ENCODE data around the gene ZNF2.
A peak's percentile ranks its signal among the peaks of the same experiment; 100 is the strongest.

Gene ZNF2

DNA sequence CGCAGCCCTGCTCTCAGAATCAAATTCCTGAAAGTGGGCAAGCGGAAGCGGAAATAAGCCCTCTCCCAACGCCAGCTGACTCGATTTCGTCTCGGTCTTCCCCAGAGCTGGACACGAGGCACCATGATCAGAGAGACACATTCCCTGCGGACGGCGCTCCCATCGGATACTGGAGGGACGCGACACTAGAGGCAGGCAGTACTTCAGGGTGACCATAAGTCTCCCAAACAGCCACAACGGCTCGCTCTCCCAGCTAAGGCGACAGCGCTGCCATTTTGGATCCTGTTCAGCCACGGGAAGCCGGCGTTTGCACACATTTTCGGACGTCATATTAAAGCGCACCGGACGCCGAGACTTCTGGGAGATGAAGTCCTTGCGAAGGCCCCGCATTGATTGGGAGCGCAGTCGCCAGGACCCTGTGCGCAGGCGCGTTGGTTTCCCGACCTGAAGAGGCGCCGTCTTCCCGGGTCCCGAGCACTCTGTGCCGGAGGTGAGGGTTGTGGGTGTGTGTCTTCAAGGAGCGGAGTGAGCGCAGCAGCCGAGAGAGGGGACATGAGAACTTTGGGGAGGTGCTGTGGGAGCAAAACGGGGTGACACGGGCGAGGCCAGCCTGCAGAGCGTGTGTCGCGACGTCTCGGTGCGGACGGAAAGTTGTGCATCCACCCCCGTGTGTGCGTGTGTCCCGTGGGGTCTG lies at the start of gene ZNF2:
Gene ZNF2, plus strand, starts transcription at position 439 of the 694 bp plus-strand sequence. CDS start 10,418 bp downstream, outside the sequence.
- peak; percentile 99 for DNase-seq (ENCODE audit: low spot score)
- TF ChIP-seq, protein P1, sequence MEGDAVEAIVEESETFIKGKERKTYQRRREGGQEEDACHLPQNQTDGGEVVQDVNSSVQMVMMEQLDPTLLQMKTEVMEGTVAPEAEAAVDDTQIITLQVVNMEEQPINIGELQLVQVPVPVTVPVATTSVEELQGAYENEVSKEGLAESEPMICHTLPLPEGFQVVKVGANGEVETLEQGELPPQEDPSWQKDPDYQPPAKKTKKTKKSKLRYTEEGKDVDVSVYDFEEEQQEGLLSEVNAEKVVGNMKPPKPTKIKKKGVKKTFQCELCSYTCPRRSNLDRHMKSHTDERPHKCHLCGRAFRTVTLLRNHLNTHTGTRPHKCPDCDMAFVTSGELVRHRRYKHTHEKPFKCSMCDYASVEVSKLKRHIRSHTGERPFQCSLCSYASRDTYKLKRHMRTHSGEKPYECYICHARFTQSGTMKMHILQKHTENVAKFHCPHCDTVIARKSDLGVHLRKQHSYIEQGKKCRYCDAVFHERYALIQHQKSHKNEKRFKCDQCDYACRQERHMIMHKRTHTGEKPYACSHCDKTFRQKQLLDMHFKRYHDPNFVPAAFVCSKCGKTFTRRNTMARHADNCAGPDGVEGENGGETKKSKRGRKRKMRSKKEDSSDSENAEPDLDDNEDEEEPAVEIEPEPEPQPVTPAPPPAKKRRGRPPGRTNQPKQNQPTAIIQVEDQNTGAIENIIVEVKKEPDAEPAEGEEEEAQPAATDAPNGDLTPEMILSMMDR (conservative IDR thresholded peaks at IDR 0.05; ENCODE audit: low read depth): no peak
- CTCF ChIA-PET: interaction anchor here (0.6 to 1.0 kb wide), 2 partner anchors 44 to 236 kb away, joined by 3 to 5 read pairs; partner anchors contain the start of gene MRPS5
- POLR2A ChIA-PET (ENCODE audit: low non-redundant PET): interaction anchor here (0.9 to 1.3 kb wide), 2 partner anchors 8 to 44 kb away, joined by 3 to 4 read pairs; partner anchors contain the start of gene MRPS5
- peak within 1 kb of the TSS; percentile 84 for H3K27ac ChIP-seq

GRCh38 chr2:95121093-95121406 lies 44.6 kb upstream of the ZNF2 start:
- ChIA-PET CTCF (interaction anchor here (0.6 to 1.5 kb wide), 4 partner anchors 39 to 386 kb away, joined by 3 to 8 read pairs (median 4); partner anchors contain the start of gene ZNF514), POLR2A (ENCODE audit: low non-redundant PET) (no interaction called here)
- no peak for DNase-seq (ENCODE audit: low spot score)
- TF ChIP-seq, protein P1 (conservative IDR thresholded peaks at IDR 0.05; ENCODE audit: low read depth): no peak
- H3K27ac ChIP-seq: peak overlapping the region; percentile 85

DNA sequence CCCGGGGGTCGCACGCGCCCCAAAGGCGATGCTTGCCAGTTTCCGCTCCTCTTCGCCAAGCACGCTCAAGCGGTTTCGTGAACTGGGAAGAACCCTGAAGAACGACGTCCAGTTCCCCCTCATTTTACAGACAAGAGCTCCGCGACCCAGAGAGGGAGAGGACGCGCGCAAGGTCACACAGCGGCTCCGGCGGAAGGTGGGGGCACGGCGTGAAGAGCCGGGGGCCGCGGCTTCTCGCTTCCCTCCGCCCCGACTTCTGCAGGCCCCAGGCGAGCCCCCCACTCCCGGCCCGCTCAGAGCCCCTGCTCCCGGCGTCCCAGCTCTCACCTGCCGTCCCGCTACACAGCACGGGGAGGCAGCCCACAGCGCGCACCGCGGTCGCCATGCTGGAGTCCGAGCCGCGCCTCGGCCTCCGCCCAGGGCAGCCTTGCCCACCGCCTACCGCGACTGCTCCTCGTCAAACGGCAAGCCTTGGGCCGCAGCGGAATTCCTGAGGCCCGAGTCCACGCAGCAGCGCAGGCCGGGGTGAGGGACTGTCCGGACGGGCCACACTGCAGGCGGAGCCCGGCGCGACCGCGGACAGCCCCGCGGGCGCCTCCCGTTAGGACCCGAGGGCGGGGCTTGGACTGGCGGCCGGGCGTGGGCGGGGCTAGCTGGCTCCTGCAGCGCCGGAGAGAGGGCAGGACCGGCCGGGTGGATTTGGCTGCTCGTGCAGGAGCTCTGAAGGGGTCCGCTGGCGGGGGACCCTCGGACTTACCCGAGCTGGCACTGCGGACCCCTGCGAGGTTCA lies 44.0 kb upstream of the ZNF2 start, which contains the start of gene MRPS5:
Gene MRPS5, minus strand, starts transcription at position 402 of the 790 bp plus-strand sequence. Its CDS starts 17 bp downstream, at position 385.
- H3K27ac ChIP-seq: peak within 1 kb of the TSS; percentile 85
- CTCF ChIA-PET: interaction anchor here (0.6 to 1.5 kb wide), 5 partner anchors 38 to 386 kb away, joined by 3 to 8 read pairs (median 4); partner anchors contain the start of genes ZNF2 and ZNF514
- POLR2A ChIA-PET (ENCODE audit: low non-redundant PET): interaction anchor here (0.6 to 0.8 kb wide), 2 partner anchors 32 to 44 kb away, joined by 3 to 5 read pairs; partner anchors contain the start of gene ZNF2
- DNase-seq (ENCODE audit: low spot score): peak; percentile 88
- TF ChIP-seq, protein P1 (conservative IDR thresholded peaks at IDR 0.05; ENCODE audit: low read depth): 0 out of 2 replicates have a peak, but pooled peaks have one; percentile 9

DNA sequence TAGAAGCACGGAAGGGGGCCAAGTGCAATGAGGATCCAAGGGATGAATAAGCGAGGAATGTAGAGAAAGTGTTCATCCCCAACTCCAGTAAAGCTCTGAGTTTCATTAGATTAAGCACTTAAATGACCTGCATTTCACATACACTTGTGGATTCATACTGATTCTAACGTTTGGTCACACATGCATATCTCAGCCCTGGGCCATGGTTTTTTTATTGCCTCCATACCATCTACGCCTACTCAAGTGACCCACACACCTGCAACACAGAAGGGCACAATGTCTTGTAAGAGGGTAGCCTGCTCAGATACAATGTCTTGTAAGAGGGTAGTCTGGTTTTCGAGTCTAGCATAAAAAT lies 43.4 kb upstream of the ZNF2 start:
- ChIA-PET CTCF (interaction anchor here (0.8 to 1.4 kb wide), 2 partner anchors 38 to 43 kb away, joined by 4 to 5 read pairs; partner anchors contain the start of genes ZNF2 and ZNF514), POLR2A (ENCODE audit: low non-redundant PET) (interaction anchor here (0.8 kb wide), 1 partner anchor 43 kb away, joined by 3 read pairs; the partner anchor contains the start of gene ZNF2)
- peak overlapping the region; percentile 85 for H3K27ac ChIP-seq
- DNase-seq (ENCODE audit: low spot score): no peak
- TF ChIP-seq, protein P1 (conservative IDR thresholded peaks at IDR 0.05; ENCODE audit: low read depth): no peak

- no peak overlapping the region for H3K27ac ChIP-seq
- ChIA-PET CTCF (no interaction called here), POLR2A (ENCODE audit: low non-redundant PET) (no interaction called here)
- DNase-seq (ENCODE audit: low spot score): no peak
- TF ChIP-seq, protein P1 (conservative IDR thresholded peaks at IDR 0.05; ENCODE audit: low read depth): no peak
These were observed 26.9 kb upstream of the ZNF2 start for GRCh38 chr2:95138702-95139101.

GRCh38 chr2:95143838-95144237 lies 21.8 kb upstream of the ZNF2 start:
- ChIA-PET CTCF (no interaction called here), POLR2A (ENCODE audit: low non-redundant PET) (no interaction called here)
- TF ChIP-seq, protein P1 (conservative IDR thresholded peaks at IDR 0.05; ENCODE audit: low read depth): no peak
- no peak overlapping the region for H3K27ac ChIP-seq
- DNase-seq (ENCODE audit: low spot score): no peak

All from RWPE1 (cell line).